Astrocyte of the cerebellum (primary cell): ENCODE results near the gene SRPK1.

Experiments used
- DNase-seq: peaks from one replicate; pipeline ENCODE4 v3.0.0-alpha.2; 2011; ENCODE audit warnings: low read depth
- H3K4me3 ChIP-seq: 2 replicates; pipeline ENCODE4 v1.5.1; 2011; ENCODE audit warnings: mild to moderate bottlenecking, low read depth, low read length, moderate library complexity
- CTCF ChIP-seq: IDR thresholded peaks from 2 replicates; pipeline ENCODE4 v1.5.1; 2012; ENCODE audit warnings: low read length, low read depth, moderate library complexity, mild to moderate bottlenecking; ENCODE audit errors: missing control alignments
- in situ Hi-C: cut with HindIII; loops from 2 replicates; pipeline ENCODE4 v1.10.0; 2017; ENCODE audit warnings: low sequenced_read_pairs

SRPK1 gene

GRCh38 chr6:35786810-35787209, 134.1 kb downstream of the SRPK1 start:
- no peak for DNase-seq
- TF ChIP-seq CTCF = no peak
- in situ Hi-C loops = no loop called here
- H3K4me3 ChIP-seq = no peak overlapping the region

- no peak for DNase-seq
- no peak overlapping the region for H3K4me3 ChIP-seq
- in situ Hi-C loops = no loop called here
- TF ChIP-seq CTCF = no peak
Observed at GRCh38 chr6:35786272-35786671, 134.6 kb downstream of the SRPK1 start.

- TF ChIP-seq CTCF = no peak
- in situ Hi-C loops = no loop called here
- no peak overlapping the region for H3K4me3 ChIP-seq
- DNase-seq = no peak
Observed at GRCh38 chr6:35784200-35784599, 136.7 kb downstream of the SRPK1 start.
